Osteoblast (primary cell): Measurements from ENCODE around the gene NEK3. TPM values are rescaled to one million over a fixed set of nuclear protein-coding genes. Genes with fewer than 3 reads are reported as not detected.
"Not testable (repeated sequence)": the region's sequence is repeated elsewhere in the genome, so short reads cannot be mapped to it uniquely, and the experiment has no call there.

ENCODE experiments used
- DNase-seq: peaks from one replicate; pipeline ENCODE4 v3.0.0; 2011; ENCODE audit warnings: low spot score, mixed read lengths; ENCODE audit not compliant: insufficient read length; ENCODE audit errors: missing footprints
- H2AFZ ChIP-seq: 2 replicates; pipeline ENCODE4 v1.6.0; 2011; ENCODE audit warnings: mild to moderate bottlenecking, low read length
- H3K27ac ChIP-seq: 2 replicates; pipeline ENCODE4 v1.5.1; 2011; ENCODE audit warnings: mild to moderate bottlenecking, low read depth, low read length, moderate library complexity
- H3K27me3 ChIP-seq: 2 replicates; pipeline ENCODE4 v1.6.0; 2012; ENCODE audit warnings: mild to moderate bottlenecking, control low read depth, inconsistent platforms, low read length, moderate library complexity; ENCODE audit not compliant: insufficient read depth
- H3K36me3 ChIP-seq: 2 replicates; pipeline ENCODE4 v1.5.1; 2011; ENCODE audit warnings: mild to moderate bottlenecking, low read length, control low read depth, moderate library complexity; ENCODE audit not compliant: insufficient read depth
- H3K4me1 ChIP-seq: 2 replicates; pipeline ENCODE4 v1.5.1; 2011; ENCODE audit warnings: mild to moderate bottlenecking, low read length, control low read depth, moderate library complexity; ENCODE audit not compliant: insufficient read depth
- H3K4me2 ChIP-seq: 2 replicates; pipeline ENCODE4 v1.6.0; 2011; ENCODE audit warnings: mild to moderate bottlenecking, low read length; ENCODE audit not compliant: insufficient read depth
- H3K4me3 ChIP-seq: fragments of 200-600 bp; sonication (generic); 3 replicates; pipeline ENCODE4 v1.5.1; 2012; ENCODE audit warnings: mild to moderate bottlenecking, low read length, inconsistent platforms; ENCODE audit not compliant: insufficient read depth
- H3K79me2 ChIP-seq: 2 replicates; pipeline ENCODE4 v1.6.0; 2012; ENCODE audit warnings: mild to moderate bottlenecking, low read length, control low read depth, inconsistent platforms; ENCODE audit not compliant: insufficient read depth
- H3K9me3 ChIP-seq: 2 replicates; pipeline ENCODE4 v1.5.1; 2011; ENCODE audit warnings: low read depth, low read length, control low read depth
- H4K20me1 ChIP-seq: 2 replicates; pipeline ENCODE4 v1.6.0; 2012; ENCODE audit warnings: mild to moderate bottlenecking, low read length, control low read depth; ENCODE audit not compliant: insufficient read depth
- total RNA-seq: library from RNA; depleted of rRNA; stranded (reverse); fragments of >200 nt; gene quantifications from 2 replicates; pipeline ENCODE4 v1.2.3, GENCODE V29; 2012
- TF ChIP-seq, protein P1 (sequence below): IDR thresholded peaks from 2 replicates; pipeline ENCODE4 v1.5.1; 2011; ENCODE audit warnings: mild to moderate bottlenecking, low read depth, low read length, moderate library complexity; ENCODE audit errors: extremely low read depth

Gene NEK3
- total RNA-seq, 1 donor, result 8.0 TPM

DNA sequence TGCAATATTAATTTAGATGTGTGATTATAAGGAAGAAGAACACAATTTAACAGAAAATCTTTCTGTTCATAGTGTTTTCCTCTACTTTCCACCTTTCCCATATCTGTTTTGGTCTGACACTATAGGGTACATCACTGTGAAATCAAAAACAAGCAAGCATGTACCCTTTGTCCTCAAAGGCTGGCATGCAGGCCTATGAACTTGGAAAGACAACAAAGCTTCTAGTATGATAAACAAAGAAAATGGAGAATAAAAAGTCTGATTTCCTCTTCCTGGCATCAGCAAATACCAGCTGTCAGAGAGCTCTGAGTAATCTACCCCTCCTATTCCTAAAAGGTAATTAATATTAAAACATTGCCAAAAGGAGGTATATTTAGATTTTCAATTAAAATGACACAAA, 5.6 kb upstream of the NEK3 start:
- Histone ChIP-seq H3K9me3 (no peaks in the 10 kb centered on the region), H3K4me1 (peaks cover 12% of the 10 kb centered on the region), H3K4me3 (no peak overlapping the region), H3K27ac (no peak overlapping the region), H3K4me2 (no peak overlapping the region), H4K20me1 (no peaks in the 10 kb centered on the region), H3K79me2 (no peaks in the 10 kb centered on the region), H3K36me3 (peaks cover 13% of the 10 kb centered on the region), H3K27me3 (no peaks in the 10 kb centered on the region), H2AFZ (no peak overlapping the region)
- TF ChIP-seq, protein P1, sequence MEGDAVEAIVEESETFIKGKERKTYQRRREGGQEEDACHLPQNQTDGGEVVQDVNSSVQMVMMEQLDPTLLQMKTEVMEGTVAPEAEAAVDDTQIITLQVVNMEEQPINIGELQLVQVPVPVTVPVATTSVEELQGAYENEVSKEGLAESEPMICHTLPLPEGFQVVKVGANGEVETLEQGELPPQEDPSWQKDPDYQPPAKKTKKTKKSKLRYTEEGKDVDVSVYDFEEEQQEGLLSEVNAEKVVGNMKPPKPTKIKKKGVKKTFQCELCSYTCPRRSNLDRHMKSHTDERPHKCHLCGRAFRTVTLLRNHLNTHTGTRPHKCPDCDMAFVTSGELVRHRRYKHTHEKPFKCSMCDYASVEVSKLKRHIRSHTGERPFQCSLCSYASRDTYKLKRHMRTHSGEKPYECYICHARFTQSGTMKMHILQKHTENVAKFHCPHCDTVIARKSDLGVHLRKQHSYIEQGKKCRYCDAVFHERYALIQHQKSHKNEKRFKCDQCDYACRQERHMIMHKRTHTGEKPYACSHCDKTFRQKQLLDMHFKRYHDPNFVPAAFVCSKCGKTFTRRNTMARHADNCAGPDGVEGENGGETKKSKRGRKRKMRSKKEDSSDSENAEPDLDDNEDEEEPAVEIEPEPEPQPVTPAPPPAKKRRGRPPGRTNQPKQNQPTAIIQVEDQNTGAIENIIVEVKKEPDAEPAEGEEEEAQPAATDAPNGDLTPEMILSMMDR, result no peak
- DNase-seq, result no peak

DNA sequence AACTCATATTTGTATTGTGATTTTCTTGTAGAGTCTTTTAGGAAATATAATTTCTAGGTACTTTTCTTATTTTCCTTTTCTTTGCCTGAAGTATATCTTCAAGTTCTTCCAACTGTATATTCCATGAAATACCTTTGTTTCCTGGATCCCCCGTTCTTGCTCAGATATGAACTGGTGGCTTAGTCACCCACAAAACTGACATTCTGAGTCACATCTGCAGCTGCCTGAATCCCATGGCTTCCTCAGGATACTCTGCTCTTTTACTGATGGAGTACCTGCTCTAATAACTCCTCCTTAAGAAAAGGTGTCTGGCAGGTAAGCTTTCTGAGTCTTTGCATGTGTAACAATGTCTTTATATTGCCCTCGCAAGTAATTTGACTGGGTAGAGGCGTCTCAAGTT, 4.5 kb upstream of the NEK3 start:
- not testable (repeated sequence) for H3K9me3 ChIP-seq, H4K20me1 ChIP-seq, H3K4me3 ChIP-seq, H3K4me2 ChIP-seq, H3K27ac ChIP-seq, H2AFZ ChIP-seq, H3K36me3 ChIP-seq, H3K27me3 ChIP-seq, H3K79me2 ChIP-seq
- DNase-seq, result peak; percentile 63
- H3K4me1 ChIP-seq, result peaks cover 16% of the 10 kb centered on the region

DNA sequence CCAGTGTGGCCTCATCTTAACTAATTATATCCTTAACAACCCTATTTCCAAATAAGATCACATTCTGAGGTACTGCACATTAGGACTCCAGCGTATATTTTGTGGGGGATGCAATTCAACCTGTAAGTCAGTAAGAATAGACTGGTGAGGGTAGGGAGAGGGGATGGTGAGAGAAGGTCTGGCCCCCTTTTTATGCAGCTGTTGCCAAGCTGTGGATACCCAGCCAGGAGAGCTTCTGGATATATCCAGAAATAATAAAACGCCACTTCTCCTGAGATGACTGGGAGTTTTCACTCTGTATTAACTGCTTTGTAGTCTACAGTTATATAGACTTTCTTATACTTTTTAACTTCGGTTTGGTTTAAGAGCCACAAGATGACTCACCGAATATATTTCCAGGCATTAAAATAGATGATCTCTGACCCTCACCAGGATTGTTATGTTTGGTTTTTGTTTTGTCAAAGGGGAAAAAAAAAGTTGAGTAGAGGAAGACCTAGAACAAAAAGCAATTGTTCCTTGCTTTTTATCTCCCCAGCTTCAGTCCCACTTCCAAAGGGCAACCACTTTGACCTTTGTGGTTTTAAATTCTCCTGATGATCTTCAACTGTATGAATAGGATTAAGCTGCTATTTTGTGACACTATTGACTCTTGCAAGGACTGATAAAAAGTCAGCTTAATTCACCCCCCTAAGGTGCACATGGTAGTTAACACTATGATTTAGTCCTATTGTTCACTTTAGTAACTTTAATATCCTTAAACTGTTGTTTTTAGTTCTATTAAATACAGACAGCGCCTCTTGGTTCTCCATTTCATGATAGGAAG, 3.1 kb upstream of the NEK3 start:
- Histone ChIP-seq H2AFZ (no peak overlapping the region), H3K36me3 (peaks cover 8% of the 10 kb centered on the region), H3K27ac (no peak overlapping the region), H3K4me1 (peaks cover 21% of the 10 kb centered on the region), H3K79me2 (peaks cover 6% of the 10 kb centered on the region), H3K9me3 (no peaks in the 10 kb centered on the region), H3K4me3 (no peak overlapping the region), H3K27me3 (no peaks in the 10 kb centered on the region), H3K4me2 (peak overlapping the region; percentile 6), H4K20me1 (no peaks in the 10 kb centered on the region)
- TF ChIP-seq, protein P1, result no peak
- peak; percentile 43 for DNase-seq

DNA sequence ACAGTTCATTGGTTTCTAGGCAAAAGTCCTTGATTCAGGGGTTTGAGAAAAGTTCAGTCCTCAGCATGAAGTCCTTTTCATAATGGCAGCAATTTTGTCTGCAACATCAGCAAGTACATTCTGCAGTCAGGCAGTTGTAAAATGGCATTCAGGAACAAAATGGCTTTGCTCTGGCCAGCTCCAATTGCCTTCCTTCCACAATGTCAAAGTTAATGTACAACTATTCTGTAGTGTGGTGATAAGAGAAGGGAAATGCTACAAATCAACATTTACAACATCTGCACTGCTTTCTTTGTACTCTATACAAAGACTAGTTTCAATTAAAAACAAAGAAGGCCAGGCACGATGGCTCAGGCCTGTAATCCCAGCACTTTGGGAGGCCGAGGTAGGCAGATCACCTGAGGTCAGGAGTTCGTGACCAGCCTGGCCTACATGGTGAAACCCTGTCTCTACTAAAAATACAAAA, 1.8 kb upstream of the NEK3 start:
- no peak overlapping the region for H3K27ac ChIP-seq
- H3K4me2 ChIP-seq, result no peak overlapping the region
- no peaks in the 10 kb centered on the region for H4K20me1 ChIP-seq
- H3K4me3 ChIP-seq, result no peak overlapping the region
- no peaks in the 10 kb centered on the region for H3K9me3 ChIP-seq
- DNase-seq, result no peak
- H2AFZ ChIP-seq, result peak overlapping the region; percentile 10
- H3K27me3 ChIP-seq, result no peaks in the 10 kb centered on the region
- peaks cover 28% of the 10 kb centered on the region for H3K4me1 ChIP-seq
- peaks cover 8% of the 10 kb centered on the region for H3K36me3 ChIP-seq
- peaks cover 7% of the 10 kb centered on the region for H3K79me2 ChIP-seq
- TF ChIP-seq, protein P1, result no peak
